NCI-H1105 (cell line): Measurements from ENCODE around the gene NEURL1.
"Not testable (repeated sequence)": the region's sequence is repeated elsewhere in the genome, so short reads cannot be mapped to it uniquely, and the experiment has no call there.

Source experiments
- DNase-seq: peaks from one replicate; lab custom pipeline; 2025; lab: John Stamatoyannopoulos, UW

NEURL1 gene

GRCh38 chr10:103627111-103627892, 133.8 kb downstream of the NEURL1 start:
- DNase-seq = no peak

GRCh38 chr10:103627893-103628292, 134.4 kb downstream of the NEURL1 start:
- no peak for DNase-seq

- no peak for DNase-seq
These were observed 136.1 kb downstream of the NEURL1 start for GRCh38 chr10:103629581-103629980.

GRCh38 chr10:103630156-103630555, 136.7 kb downstream of the NEURL1 start:
- no peak for DNase-seq

GRCh38 chr10:103632247-103632642, 138.7 kb downstream of the NEURL1 start:
- DNase-seq = no peak

- not testable (repeated sequence) for DNase-seq
These were observed 139.4 kb downstream of the NEURL1 start for GRCh38 chr10:103632871-103633270.

GRCh38 chr10:103633846-103634245, 140.3 kb downstream of the NEURL1 start:
- DNase-seq = no peak

- no peak for DNase-seq
These were observed 142.1 kb downstream of the NEURL1 start for GRCh38 chr10:103635580-103635979.

GRCh38 chr10:103636492-103636891, 143.0 kb downstream of the NEURL1 start:
- no peak for DNase-seq

GRCh38 chr10:103637011-103637410, 143.5 kb downstream of the NEURL1 start:
- DNase-seq = no peak

GRCh38 chr10:103637927-103638557, 144.5 kb downstream of the NEURL1 start:
- DNase-seq = no peak

- no peak for DNase-seq
These were observed 145.4 kb downstream of the NEURL1 start for GRCh38 chr10:103638948-103639347.

GRCh38 chr10:103640436-103641181, 147.1 kb downstream of the NEURL1 start:
- DNase-seq = no peak

GRCh38 chr10:103641326-103641725, 147.8 kb downstream of the NEURL1 start:
- no peak for DNase-seq
